ENCODE data around the gene KRT84.

KRT84 gene

DNA sequence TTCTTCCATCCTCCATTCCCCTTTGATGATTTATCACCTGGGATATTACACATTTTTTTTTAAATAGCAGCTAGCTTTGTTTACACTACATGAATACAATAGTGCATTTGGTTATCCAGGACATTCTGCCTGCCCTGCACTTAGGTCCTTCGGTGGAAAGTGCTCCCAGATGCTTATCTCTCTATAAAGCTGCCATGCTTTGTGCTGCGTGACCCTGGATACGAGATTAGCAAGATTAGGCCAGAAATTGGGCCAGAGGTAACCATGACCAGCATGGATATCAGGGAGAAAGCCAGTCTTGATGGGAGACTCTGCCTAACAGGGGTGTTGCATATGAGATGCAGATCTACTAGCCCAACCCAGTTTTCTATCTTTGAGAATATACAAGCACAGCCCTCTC is 52.1 kb downstream of the KRT84 start:
- no peak overlapping the region for H3K9ac ChIP-seq (ENCODE audit: low read length)
- peaks cover 4% of the 10 kb centered on the region for H3K9me3 ChIP-seq (ENCODE audit: low read length)
- no peak overlapping the region for H3K27ac ChIP-seq (ENCODE audit: low read depth, low read length)
- H3K27me3 ChIP-seq (ENCODE audit: control insufficient read depth in 1 of 2, insufficient read depth in 2 of 2, low read length in 2 of 2): no peaks in the 10 kb centered on the region
- H3K36me3 ChIP-seq (ENCODE audit: insufficient read depth, low read length): no peaks in the 10 kb centered on the region
- H3K4me1 ChIP-seq (ENCODE audit: insufficient read depth, low read length): no peaks in the 10 kb centered on the region
- H3K4me3 ChIP-seq (ENCODE audit: low read depth in 1 of 2, low read length in 2 of 2): no peak overlapping the region

DNA sequence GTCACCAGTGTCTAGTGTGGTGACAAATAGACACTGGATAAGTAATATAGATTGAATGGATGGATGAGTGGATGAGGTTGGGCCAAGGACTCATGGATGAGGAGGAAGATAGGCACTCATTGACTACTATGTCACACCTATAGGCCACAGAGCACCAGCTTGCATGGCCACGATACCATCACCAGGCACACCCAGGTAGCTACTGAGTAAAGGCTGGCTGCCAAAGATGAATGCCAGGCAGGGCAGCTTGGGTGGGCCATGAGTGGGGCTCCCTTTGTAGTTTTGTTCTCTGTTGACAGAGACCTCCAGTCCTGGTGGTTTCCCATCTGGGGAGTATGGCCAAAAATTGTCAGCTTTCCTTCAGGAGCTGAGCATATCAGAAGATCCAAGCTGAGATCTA is 53.1 kb downstream of the KRT84 start:
- no peaks in the 10 kb centered on the region for H3K4me1 ChIP-seq (ENCODE audit: insufficient read depth, low read length)
- H3K36me3 ChIP-seq (ENCODE audit: insufficient read depth, low read length): no peaks in the 10 kb centered on the region
- no peak overlapping the region for H3K27ac ChIP-seq (ENCODE audit: low read depth, low read length)
- H3K4me3 ChIP-seq (ENCODE audit: low read depth in 1 of 2, low read length in 2 of 2): no peak overlapping the region
- H3K9me3 ChIP-seq (ENCODE audit: low read length): peaks cover 4% of the 10 kb centered on the region
- H3K9ac ChIP-seq (ENCODE audit: low read length): no peak overlapping the region
- no peaks in the 10 kb centered on the region for H3K27me3 ChIP-seq (ENCODE audit: control insufficient read depth in 1 of 2, insufficient read depth in 2 of 2, low read length in 2 of 2)

DNA sequence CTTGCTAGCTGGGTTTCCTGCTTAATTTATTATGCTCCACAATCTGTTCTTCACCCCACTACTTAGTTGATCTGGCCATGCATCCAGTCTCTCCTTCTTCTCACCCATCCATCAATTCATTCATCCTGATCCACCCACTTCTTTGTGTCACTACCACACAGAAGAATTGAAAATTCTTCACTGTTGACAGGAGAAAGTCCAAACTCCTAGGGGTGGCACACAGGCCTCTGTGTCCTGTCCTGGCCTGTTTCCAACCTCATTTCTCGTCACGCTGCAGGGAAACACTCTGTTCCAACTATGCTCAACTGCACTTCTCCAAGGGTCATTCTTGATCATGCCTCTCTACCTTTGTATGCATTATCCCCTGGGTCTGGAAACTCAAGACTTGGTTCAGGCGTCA is 53.6 kb downstream of the KRT84 start:
- Histone ChIP-seq H3K36me3 (ENCODE audit: insufficient read depth, low read length) (no peaks in the 10 kb centered on the region), H3K4me3 (ENCODE audit: low read depth in 1 of 2, low read length in 2 of 2) (no peak overlapping the region), H3K4me1 (ENCODE audit: insufficient read depth, low read length) (no peaks in the 10 kb centered on the region), H3K9me3 (ENCODE audit: low read length) (peaks cover 4% of the 10 kb centered on the region), H3K27ac (ENCODE audit: low read depth, low read length) (no peak overlapping the region), H3K27me3 (ENCODE audit: control insufficient read depth in 1 of 2, insufficient read depth in 2 of 2, low read length in 2 of 2) (no peaks in the 10 kb centered on the region), H3K9ac (ENCODE audit: low read length) (no peak overlapping the region)

DNA sequence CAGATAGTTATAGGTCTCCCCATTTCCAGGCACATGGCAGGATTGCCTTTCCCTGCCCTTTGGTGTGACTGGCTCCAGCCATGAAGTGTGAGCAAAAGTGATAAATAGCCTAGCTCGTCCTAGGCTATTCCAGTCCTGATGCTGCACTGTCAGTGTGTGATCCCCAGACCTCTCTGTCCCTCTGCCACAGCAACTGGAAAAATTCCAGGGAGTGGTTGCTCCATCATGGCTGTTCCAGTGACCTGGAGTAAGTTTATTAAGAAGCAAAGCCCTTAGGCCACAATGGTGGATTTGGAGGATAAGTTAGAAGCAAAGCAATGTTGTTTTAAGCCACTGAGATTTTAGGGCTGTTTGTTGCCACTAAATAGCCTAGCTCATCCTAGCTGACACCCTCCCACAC is 54.4 kb downstream of the KRT84 start:
- Histone ChIP-seq H3K27me3 (ENCODE audit: control insufficient read depth in 1 of 2, insufficient read depth in 2 of 2, low read length in 2 of 2) (no peaks in the 10 kb centered on the region), H3K9me3 (ENCODE audit: low read length) (peaks cover 4% of the 10 kb centered on the region), H3K9ac (ENCODE audit: low read length) (no peak overlapping the region), H3K27ac (ENCODE audit: low read depth, low read length) (no peak overlapping the region), H3K36me3 (ENCODE audit: insufficient read depth, low read length) (no peaks in the 10 kb centered on the region), H3K4me3 (ENCODE audit: low read depth in 1 of 2, low read length in 2 of 2) (no peak overlapping the region), H3K4me1 (ENCODE audit: insufficient read depth, low read length) (no peaks in the 10 kb centered on the region)

DNA sequence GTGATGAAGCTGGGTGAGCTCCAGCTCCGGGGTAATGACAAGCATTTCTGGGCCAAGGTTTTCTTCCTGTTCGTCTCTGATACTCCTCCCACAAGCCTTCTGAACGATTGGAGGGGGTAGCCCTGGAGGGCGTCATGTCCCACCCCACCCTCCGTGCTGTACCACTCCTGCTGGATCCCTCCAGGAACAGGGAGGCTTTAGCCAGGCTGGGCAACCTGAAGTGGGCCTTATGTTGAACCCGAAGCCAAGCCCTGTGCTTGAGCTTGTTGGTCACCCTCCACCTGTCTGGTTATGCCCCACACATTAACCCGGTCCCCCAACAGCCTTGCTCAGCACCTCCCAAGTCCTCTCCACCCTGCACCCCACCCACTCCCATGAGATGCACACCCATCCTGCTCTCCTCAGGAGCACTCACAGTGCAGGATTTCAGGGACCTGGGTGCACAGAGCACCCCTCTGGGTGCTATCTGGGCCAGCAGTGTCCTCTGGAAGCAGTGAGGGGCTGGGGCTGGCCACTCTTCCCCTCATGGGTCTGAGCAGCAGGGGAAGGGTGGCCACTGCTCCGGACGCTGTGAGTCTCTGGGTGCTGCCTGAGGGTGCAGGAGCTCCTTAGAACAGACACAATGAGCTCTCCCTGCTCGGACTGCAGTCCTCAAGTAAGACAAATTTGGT is 57.5 kb downstream of the KRT84 start:
- H3K9ac ChIP-seq (ENCODE audit: low read length): no peak overlapping the region
- H3K36me3 ChIP-seq (ENCODE audit: insufficient read depth, low read length): no peaks in the 10 kb centered on the region
- no peaks in the 10 kb centered on the region for H3K27me3 ChIP-seq (ENCODE audit: control insufficient read depth in 1 of 2, insufficient read depth in 2 of 2, low read length in 2 of 2)
- H3K9me3 ChIP-seq (ENCODE audit: low read length): no peaks in the 10 kb centered on the region
- no peak overlapping the region for H3K27ac ChIP-seq (ENCODE audit: low read depth, low read length)
- no peaks in the 10 kb centered on the region for H3K4me1 ChIP-seq (ENCODE audit: insufficient read depth, low read length)
- H3K4me3 ChIP-seq (ENCODE audit: low read depth in 1 of 2, low read length in 2 of 2): no peak overlapping the region

All from muscle layer of colon (tissue), 2 donors.